Measurements from ENCODE around the gene ZNF485.

DNA sequence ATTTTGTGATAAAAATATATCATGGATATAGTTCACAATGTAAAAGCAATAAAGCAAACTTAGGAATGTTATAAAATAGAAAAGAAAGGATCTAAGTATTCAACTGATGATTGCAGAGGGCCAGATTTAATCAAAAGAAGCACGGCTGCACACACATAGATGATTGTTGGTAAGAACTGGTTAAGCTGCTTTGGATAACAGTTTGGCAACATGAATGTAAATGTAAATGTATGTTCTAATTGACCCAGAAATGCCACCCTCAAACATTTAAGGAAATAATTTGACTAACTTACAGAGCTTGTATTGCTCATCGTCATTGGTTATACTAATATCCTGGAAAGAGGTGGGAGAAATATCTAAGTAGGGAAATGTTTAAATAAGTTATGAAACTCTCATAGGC lies 13.1 kb downstream of the ZNF485 start:
- TF ChIP-seq, protein P1, sequence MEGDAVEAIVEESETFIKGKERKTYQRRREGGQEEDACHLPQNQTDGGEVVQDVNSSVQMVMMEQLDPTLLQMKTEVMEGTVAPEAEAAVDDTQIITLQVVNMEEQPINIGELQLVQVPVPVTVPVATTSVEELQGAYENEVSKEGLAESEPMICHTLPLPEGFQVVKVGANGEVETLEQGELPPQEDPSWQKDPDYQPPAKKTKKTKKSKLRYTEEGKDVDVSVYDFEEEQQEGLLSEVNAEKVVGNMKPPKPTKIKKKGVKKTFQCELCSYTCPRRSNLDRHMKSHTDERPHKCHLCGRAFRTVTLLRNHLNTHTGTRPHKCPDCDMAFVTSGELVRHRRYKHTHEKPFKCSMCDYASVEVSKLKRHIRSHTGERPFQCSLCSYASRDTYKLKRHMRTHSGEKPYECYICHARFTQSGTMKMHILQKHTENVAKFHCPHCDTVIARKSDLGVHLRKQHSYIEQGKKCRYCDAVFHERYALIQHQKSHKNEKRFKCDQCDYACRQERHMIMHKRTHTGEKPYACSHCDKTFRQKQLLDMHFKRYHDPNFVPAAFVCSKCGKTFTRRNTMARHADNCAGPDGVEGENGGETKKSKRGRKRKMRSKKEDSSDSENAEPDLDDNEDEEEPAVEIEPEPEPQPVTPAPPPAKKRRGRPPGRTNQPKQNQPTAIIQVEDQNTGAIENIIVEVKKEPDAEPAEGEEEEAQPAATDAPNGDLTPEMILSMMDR (conservative IDR thresholded peaks at IDR 0.05; ENCODE audit: low read length) = no peak
- TF ChIP-seq EZH2phosphoT487 (IDR thresholded peaks at IDR 0.05; ENCODE audit: borderline replicate concordance) = no peak
